ENCODE measurements around the gene GREM2.

GREM2 gene

GRCh38 chr1:240610636-240611035 lies 1.3 kb downstream of the GREM2 start:
- DNase-seq (ENCODE audit: low read depth): no peak

GRCh38 chr1:240609527-240610060 lies 2.4 kb downstream of the GREM2 start:
- no peak for DNase-seq (ENCODE audit: low read depth)

DNA sequence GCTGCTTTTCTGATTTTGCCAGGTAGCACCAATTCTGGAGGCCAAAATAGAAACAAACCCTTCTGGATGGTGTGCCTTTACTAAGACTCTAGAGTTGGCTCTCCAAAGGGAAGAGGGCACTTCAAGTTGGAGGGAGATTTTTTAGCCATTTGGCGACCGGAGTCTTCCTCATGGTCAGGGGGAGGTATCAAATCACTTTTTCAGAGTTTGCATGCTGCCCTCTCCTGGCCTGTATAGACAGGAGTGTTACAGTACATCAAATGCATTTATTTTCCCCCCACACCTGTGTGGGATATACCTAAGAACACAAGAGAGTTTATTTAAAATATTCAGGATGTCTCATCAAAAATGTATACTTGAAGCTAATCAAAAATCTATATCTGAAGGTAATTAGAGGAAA lies 3.2 kb downstream of the GREM2 start:
- DNase-seq (ENCODE audit: low read depth): no peak

GRCh38 chr1:240607006-240607405 lies 4.9 kb downstream of the GREM2 start:
- no peak for DNase-seq (ENCODE audit: low read depth)

GRCh38 chr1:240602189-240602588 lies 9.8 kb downstream of the GREM2 start:
- DNase-seq (ENCODE audit: low read depth): no peak

DNA sequence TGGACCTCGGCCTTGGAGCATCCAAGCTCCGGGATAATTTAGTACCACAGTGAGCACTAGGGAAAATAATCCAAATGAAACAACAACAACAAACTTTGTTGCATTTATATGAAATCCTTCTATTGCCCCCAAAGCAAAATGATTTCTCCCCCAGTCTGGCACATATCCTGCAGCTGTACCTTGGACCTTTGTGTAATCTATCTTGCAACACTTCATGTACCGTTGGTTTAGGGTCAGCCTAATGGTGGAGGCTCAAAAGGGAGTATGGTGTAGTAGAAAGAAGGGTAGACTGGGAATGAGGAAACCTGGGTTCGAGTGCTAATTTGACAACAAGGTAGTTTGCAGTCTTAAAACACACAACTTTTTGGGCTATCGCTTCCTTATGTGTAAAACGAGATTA lies 12.1 kb downstream of the GREM2 start:
- no peak for DNase-seq (ENCODE audit: low read depth)

- no peak for DNase-seq (ENCODE audit: low read depth)
These were observed 12.7 kb downstream of the GREM2 start for GRCh38 chr1:240599299-240599698.

- no peak for DNase-seq (ENCODE audit: low read depth)
These were observed 13.5 kb downstream of the GREM2 start for GRCh38 chr1:240598216-240599001.

DNA sequence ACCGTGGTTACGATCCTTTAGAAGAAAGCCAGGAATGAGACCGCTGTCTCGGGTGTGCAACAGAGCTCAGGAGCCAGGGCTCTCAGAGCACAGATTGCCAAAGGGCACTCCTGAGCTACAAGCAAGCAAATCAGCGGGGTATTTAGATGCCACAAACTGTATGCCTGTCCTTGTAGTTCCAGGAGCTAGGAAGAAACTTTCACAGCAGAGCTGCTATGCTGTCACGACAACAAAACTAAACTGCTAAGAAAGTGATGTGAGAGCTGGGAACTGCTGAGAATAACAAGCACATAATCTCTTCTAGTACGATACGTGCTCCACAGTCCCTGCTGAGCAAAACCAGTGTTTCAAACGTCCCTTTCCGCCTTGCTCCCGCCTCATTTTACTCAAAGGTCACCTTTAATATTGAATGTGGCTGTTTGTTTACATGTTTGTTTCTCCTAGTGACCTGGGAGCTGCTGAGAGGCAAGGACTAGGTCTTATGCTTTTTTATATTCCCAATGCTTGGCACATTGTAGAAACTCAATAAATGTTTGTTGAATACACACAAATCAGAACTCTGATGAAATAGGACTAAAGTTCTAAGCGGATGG lies 14.7 kb downstream of the GREM2 start:
- DNase-seq (ENCODE audit: low read depth): no peak

DNA sequence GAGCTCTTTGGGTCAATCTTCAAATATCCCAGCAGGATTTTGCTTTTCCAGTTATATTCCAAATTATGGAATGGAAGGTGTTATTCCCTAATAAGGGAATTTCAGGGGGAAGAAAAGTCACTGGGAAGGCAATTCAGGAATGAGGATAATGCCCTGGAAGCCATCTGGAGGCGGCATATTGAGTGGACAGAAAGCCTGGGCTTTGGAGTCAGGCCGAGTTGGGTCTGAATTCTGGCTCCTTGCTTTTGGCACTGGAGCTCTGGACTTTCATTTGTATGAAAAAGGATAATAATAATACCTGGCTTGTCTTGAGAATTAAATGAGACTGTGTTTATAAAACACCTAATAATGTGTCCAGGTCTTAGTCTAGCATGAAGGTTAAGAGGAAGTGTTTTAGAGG lies 16.5 kb downstream of the GREM2 start:
- no peak for DNase-seq (ENCODE audit: low read depth)

DNA sequence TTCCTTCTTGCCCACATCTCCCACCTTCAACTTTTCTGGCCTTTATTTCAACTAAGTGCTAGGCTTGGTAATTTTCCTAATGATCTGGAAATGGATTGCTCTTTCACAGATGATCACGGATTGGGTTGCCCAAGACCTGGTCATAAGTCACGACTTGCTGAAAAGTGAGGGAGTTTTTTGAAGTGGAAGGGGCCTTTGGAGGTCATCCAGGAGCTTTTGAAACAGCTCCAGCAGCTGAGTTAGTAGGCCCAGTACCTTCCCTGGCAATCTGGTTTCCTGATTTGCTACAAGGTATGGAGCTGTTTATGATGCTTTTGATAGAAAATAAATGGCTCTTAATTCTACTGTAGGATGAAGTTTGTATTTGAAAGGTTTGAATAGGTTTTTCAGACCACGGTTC lies 20.4 kb downstream of the GREM2 start:
- no peak for DNase-seq (ENCODE audit: low read depth)

GRCh38 chr1:240591078-240591477 lies 20.9 kb downstream of the GREM2 start:
- DNase-seq (ENCODE audit: low read depth): no peak

GRCh38 chr1:240589585-240590110 lies 22.3 kb downstream of the GREM2 start:
- no peak for DNase-seq (ENCODE audit: low read depth)

DNA sequence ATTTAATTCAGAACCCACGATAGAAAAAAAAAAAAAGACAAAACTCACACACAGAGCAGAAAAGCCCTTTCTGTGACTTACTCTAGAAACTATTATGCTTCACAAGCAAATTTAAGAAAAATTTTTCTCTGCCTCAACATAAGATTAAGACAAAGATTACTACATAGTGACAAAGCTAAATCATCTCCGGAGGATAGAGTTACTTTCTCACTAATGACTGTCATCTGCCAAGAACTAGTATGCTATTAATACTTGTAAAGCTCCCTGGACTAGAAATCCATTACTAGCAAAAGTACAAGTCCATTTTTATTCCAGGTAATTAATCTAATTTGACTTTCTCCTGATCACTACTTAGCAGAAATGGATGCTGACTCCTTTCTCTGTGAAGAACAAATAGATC lies 25.9 kb downstream of the GREM2 start:
- no peak for DNase-seq (ENCODE audit: low read depth)

- no peak for DNase-seq (ENCODE audit: low read depth)
These were observed 29.0 kb downstream of the GREM2 start for GRCh38 chr1:240582953-240583352.

GRCh38 chr1:240579511-240579910 lies 32.4 kb downstream of the GREM2 start:
- no peak for DNase-seq (ENCODE audit: low read depth)

DNA sequence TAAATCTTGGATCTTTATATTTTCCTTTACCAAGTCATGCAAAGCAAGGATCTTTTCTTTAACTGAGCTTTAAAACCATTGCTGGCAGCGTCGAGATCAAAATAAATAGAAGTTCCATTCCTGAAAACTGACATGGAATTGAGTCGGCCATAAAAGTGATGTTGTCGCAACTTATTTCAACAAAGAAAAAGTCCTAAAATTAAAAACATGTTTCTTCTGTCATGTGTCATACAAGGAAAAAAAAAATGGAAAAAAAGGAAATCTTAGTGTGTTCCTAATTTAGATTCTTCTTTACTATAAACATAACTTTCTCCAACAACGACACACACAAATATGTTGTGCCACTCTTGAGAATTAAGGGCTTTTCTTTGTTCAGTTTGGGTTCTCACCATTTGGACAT lies 34.9 kb downstream of the GREM2 start:
- no peak for DNase-seq (ENCODE audit: low read depth)

- DNase-seq (ENCODE audit: low read depth): no peak
These were observed 35.8 kb downstream of the GREM2 start for GRCh38 chr1:240575981-240576662.

DNA sequence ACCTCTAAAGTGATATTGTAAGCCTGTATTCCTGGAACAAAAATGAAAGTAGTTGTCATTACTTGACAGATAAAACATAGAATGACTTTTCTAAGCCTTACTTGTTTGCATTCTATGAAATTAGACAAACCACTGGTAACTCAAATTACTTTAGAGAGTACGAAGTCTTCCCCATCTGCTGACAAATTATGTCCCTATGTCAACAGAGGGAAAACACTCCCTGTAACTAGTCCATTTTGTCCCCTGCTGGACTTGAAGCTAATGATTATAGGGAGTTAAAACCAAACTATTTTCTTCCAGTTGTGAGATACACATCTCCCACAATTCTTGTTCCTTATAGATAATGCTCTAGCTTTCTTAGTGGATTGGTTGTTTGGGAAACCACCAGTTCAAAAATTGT lies 39.6 kb downstream of the GREM2 start:
- DNase-seq (ENCODE audit: low read depth): no peak

DNA sequence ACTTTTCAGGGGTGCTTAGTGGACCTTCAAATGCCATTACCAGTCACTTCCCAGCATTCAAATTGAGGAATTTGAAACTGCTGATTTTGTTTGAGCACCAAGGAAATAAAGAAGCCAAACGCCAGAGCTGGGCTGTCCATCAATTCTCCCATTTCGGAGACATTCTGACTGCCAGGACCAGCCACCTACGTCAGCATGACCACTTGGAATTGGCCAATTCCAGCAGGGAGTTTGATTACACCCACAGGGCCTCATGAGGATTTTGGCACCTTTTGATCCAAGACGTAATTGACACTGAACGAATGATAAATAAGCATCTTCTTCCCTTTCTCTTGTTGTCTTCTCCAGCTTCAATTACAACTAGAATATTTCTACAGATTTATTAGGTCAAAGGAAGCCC lies 40.2 kb downstream of the GREM2 start:
- DNase-seq (ENCODE audit: low read depth): no peak

DNA sequence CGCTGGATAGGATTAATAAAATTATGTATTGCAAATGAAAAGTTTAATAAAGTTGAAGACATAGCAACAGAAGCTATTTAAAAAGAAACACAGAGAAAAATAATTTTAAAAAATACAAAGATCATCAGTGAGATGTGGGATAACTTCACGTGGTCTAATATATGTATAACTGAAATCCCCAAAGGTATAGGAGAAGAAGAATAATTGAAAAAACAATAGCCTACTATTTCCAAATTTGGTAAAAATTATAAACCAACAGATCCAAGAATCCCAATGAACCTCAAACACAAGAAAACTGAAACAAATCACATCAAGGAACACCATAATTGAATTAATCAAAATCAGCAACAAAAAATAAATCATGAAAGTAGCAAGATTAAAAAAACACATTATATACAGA lies 44.9 kb downstream of the GREM2 start:
- no peak for DNase-seq (ENCODE audit: low read depth)

DNA sequence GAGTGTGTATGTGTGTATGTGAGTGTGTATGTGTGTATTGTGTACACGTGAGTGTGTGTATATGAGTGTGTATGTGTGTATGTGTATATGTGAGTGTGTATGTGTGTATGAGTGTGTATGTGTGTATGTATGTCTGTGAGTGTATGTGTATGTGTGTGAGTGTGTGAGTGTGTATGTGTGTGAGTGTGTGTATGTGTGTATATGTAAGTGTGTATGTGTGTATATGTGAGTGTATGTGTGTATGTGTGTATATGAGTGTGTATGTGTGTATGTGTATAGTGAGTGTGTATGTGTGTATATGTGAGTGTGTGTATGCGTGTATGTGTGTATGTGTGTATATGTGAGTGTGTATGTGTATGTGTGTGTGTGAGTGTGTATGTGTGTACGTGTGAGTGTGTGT lies 49.2 kb downstream of the GREM2 start:
- no peak for DNase-seq (ENCODE audit: low read depth)

- no peak for DNase-seq (ENCODE audit: low read depth)
These were observed 49.8 kb downstream of the GREM2 start for GRCh38 chr1:240562111-240562590.

All from activated T-cell treated with anti-CD3 and anti-CD28 coated beads for 48 hours (primary cell).